Measurements from ENCODE around the gene RAB31. TPM values are rescaled to one million over a fixed set of nuclear protein-coding genes. Genes with fewer than 3 reads are reported as not detected.
A peak's percentile ranks its signal among the peaks of the same experiment; 100 is the strongest.

RAB31 gene
- polyA plus RNA-seq, 2 of the 4 experiments (the other 2 are of a cell fraction): 16.9 to 46.3 TPM

DNA sequence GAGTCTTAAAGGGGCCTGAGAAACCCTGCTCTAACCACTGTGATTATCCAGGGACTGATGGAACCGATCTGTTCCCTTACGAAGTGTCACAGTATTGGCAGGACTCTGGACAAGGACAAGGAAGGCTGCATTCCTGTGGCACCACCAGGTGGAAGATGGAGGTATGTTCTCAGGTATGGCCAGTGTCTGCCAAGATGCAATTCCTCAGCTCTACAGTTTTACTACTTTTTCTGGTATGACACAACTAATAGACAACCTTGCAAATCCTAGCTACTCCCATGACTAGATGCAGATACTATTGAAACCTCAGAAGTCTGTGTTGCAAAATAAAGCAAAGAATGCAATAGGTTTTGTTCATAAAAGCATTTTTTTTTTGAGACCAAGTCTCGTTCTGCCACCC is 14.6 kb downstream of the RAB31 start:
- DNase-seq (ENCODE audit: low read depth in 1 of 2, low spot score in 1 of 2) (no peak), FAIRE-seq (no peak), ATAC-seq (no peak)
- no peak overlapping the region for H3K4me3 ChIP-seq
- POLR2A ChIA-PET: no interaction called here
- CTCF ChIA-PET: interaction anchor here (0.7 to 2.0 kb wide), 5 partner anchors 10 to 1477 kb away, joined by 3 to 6 read pairs (median 3); no protein-coding TSS in a partner anchor
- no peaks in the 10 kb centered on the region for H3K9me3 ChIP-seq
- no peak overlapping the region for H3K4me2 ChIP-seq
- TF ChIP-seq HOXB13 (CRISPR knock-in tag; IDR thresholded peaks at IDR 0.05; ENCODE audit: low read depth) (no peak), RAD21 (conservative IDR thresholded peaks at IDR 0.05 in 1 of 2, IDR thresholded peaks at IDR 0.05 in 1 of 2) (peak in 1 of 2 experiments; percentile 33; a peak in 2 of 5 replicates)
- 93% methylated on average over 3 of the region's 3 CpGs for WGBS (ENCODE audit: missing lambda C conversion rate)
- peaks cover 20% of the 10 kb centered on the region for H3K4me1 ChIP-seq
- H3K27ac ChIP-seq: no peak overlapping the region

DNA sequence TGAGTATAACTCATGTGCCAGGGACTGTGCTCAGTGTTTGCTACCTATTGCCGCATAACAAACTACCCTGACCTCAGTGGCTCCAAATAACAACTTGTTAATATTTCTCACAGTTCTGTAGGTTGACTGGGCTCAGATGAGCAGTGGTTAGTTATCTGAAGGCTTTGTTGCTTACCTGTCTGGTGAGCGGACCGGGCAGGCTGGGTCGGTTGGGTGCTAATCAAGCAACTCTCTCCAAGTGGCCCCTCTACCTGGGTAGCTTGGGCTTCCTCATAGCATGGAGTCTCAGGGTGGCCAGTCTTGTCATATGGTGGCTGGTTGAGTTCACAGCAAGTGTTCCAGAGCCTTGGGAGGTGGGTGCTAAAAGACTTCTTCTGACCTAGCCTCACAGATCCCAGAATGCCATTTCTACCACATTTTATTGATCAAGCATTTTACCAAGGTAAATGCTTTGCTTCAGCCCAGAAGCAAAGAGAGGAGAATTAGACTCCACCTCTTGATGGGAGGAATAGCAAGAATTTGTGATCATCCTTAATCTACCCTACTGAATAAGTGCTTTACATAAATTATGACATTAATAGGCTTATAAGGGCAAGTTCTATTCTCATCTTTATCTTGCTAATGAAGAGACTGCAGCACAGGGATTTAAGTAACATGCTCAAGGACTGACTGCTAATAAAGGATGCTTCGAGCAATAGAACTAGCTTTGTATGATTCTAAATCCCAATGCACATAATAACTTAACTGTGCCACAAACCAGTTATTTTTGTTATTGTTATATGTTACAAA is 16.9 kb downstream of the RAB31 start:
- ChIA-PET POLR2A (no interaction called here), CTCF (interaction anchor here (0.7 kb wide), 1 partner anchor 17 kb away, joined by 3 read pairs; the partner anchor contains the start of gene RAB31)
- no peak for FAIRE-seq
- WGBS (ENCODE audit: missing lambda C conversion rate): 94% methylated on average over 5 of the region's 5 CpGs
- Histone ChIP-seq H3K9me3 (no peaks in the 10 kb centered on the region), H3K4me3 (no peak overlapping the region), H3K4me1 (peaks cover 14% of the 10 kb centered on the region), H3K4me2 (no peak overlapping the region), H3K27ac (no peak overlapping the region)
- DNase-seq (ENCODE audit: low read depth in 1 of 2, low spot score in 1 of 2): no peak
- no peak for ATAC-seq
- TF ChIP-seq, protein P1, sequence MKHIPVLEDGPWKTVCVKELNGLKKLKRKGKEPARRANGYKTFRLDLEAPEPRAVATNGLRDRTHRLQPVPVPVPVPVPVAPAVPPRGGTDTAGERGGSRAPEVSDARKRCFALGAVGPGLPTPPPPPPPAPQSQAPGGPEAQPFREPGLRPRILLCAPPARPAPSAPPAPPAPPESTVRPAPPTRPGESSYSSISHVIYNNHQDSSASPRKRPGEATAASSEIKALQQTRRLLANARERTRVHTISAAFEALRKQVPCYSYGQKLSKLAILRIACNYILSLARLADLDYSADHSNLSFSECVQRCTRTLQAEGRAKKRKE (CRISPR knock-in tag; IDR thresholded peaks at IDR 0.05; ENCODE audit: low read depth): no peak
- TF ChIP-seq HOXB5 (CRISPR knock-in tag; IDR thresholded peaks at IDR 0.05) (no peak), ZC3H11A (IDR thresholded peaks at IDR 0.05) (no peak), TFCP2L1 (CRISPR knock-in tag; IDR thresholded peaks at IDR 0.05) (no peak), EHF (CRISPR knock-in tag; IDR thresholded peaks at IDR 0.05) (no peak), MYC (IDR thresholded peaks at IDR 0.05; ENCODE audit: borderline replicate concordance, low read length) (no peak), ESRRA (IDR thresholded peaks at IDR 0.05; ENCODE audit: borderline replicate concordance, low read length) (no peak), CBX2 (IDR thresholded peaks at IDR 0.05; ENCODE audit: borderline replicate concordance, low read depth) (no peak), RAD21 (conservative IDR thresholded peaks at IDR 0.05 in 1 of 2, IDR thresholded peaks at IDR 0.05 in 1 of 2) (no peak), ZSCAN20 (CRISPR knock-in tag; IDR thresholded peaks at IDR 0.05) (no peak), GATA3 (IDR thresholded peaks at IDR 0.05; ENCODE audit: borderline replicate concordance) (no peak), NPAS2 (CRISPR knock-in tag; IDR thresholded peaks at IDR 0.05; ENCODE audit: borderline replicate concordance) (no peak)
- TF ChIP-seq, protein P2, sequence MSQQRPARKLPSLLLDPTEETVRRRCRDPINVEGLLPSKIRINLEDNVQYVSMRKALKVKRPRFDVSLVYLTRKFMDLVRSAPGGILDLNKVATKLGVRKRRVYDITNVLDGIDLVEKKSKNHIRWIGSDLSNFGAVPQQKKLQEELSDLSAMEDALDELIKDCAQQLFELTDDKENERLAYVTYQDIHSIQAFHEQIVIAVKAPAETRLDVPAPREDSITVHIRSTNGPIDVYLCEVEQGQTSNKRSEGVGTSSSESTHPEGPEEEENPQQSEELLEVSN (IDR thresholded peaks at IDR 0.05; ENCODE audit: borderline replicate concordance, low read depth): no peak

DNA sequence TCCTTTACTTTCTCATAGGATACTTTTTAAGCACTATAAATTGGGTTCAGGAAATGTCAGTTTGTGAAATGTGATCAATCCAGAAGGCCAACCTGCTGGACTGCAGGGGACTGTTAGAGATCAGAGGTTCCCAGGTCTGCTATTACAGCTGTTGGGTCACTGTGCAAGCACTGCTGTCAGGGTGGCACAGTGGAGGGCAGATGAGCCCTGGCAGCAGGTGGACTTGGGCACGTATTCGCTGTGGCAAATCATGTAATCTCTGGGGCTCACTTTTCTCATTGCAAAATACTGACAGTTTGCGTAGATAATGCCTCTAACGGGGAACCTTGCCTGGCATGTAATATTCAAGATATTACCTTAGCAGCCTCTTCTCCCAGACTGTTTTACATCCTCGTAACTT is 18.1 kb downstream of the RAB31 start:
- WGBS (ENCODE audit: missing lambda C conversion rate): 96% methylated on average over 5 of the region's 5 CpGs
- ChIA-PET POLR2A (no interaction called here), CTCF (interaction anchor here (1.0 to 1.5 kb wide), 2 partner anchors 45 to 46 kb away, joined by 3 read pairs; no protein-coding TSS in a partner anchor)
- no peak for DNase-seq (ENCODE audit: low read depth in 1 of 2, low spot score in 1 of 2)
- no peak for FAIRE-seq
- Histone ChIP-seq H3K4me3 (no peak overlapping the region), H3K4me1 (peaks cover 16% of the 10 kb centered on the region), H3K4me2 (no peak overlapping the region), H3K27ac (peak overlapping the region in 1 of 2 experiments; percentile 48; a peak in 2 of 6 replicates), H3K9me3 (no peaks in the 10 kb centered on the region)
- no peak for ATAC-seq
- no peak for TF ChIP-seq FOSL2 (IDR thresholded peaks at IDR 0.05)
- TF ChIP-seq FOSL2 (CRISPR knock-in tag; IDR thresholded peaks at IDR 0.05): no peak
- TF ChIP-seq FOXS1 (CRISPR knock-in tag; IDR thresholded peaks at IDR 0.05): no peak
- TF ChIP-seq HDAC2 (IDR thresholded peaks at IDR 0.05): no peak
- no peak for TF ChIP-seq GATA3 (IDR thresholded peaks at IDR 0.05; ENCODE audit: borderline replicate concordance)
- no peak for TF ChIP-seq NFE2L2 (conservative IDR thresholded peaks at IDR 0.05; ENCODE audit: low read length)
- TF ChIP-seq, protein P3, sequence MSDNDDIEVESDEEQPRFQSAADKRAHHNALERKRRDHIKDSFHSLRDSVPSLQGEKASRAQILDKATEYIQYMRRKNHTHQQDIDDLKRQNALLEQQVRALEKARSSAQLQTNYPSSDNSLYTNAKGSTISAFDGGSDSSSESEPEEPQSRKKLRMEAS (IDR thresholded peaks at IDR 0.05): no peak
- TF ChIP-seq ZFP36 (IDR thresholded peaks at IDR 0.05; ENCODE audit: borderline replicate concordance, partially characterized antibody): no peak
- no peak for TF ChIP-seq EHF (CRISPR knock-in tag; IDR thresholded peaks at IDR 0.05)
- no peak for TF ChIP-seq MAZ (IDR thresholded peaks at IDR 0.05; ENCODE audit: borderline replicate concordance, low read depth, low read length)
- TF ChIP-seq HOXB13 (CRISPR knock-in tag; IDR thresholded peaks at IDR 0.05; ENCODE audit: low read depth): no peak
- TF ChIP-seq TFCP2L1 (CRISPR knock-in tag; IDR thresholded peaks at IDR 0.05): no peak
- TF ChIP-seq HEYL (CRISPR knock-in tag; IDR thresholded peaks at IDR 0.05): no peak
- TF ChIP-seq ESRRA (IDR thresholded peaks at IDR 0.05; ENCODE audit: borderline replicate concordance, low read length): no peak
- TF ChIP-seq RCOR1 (IDR thresholded peaks at IDR 0.05; ENCODE audit: low read depth, low read length): no peak
- TF ChIP-seq, protein P2 (IDR thresholded peaks at IDR 0.05; ENCODE audit: borderline replicate concordance, low read depth): no peak
- TF ChIP-seq TP53 (CRISPR knock-in tag; IDR thresholded peaks at IDR 0.05): no peak
- no peak for TF ChIP-seq FOSB (CRISPR knock-in tag; IDR thresholded peaks at IDR 0.05)
- TF ChIP-seq, protein P4, sequence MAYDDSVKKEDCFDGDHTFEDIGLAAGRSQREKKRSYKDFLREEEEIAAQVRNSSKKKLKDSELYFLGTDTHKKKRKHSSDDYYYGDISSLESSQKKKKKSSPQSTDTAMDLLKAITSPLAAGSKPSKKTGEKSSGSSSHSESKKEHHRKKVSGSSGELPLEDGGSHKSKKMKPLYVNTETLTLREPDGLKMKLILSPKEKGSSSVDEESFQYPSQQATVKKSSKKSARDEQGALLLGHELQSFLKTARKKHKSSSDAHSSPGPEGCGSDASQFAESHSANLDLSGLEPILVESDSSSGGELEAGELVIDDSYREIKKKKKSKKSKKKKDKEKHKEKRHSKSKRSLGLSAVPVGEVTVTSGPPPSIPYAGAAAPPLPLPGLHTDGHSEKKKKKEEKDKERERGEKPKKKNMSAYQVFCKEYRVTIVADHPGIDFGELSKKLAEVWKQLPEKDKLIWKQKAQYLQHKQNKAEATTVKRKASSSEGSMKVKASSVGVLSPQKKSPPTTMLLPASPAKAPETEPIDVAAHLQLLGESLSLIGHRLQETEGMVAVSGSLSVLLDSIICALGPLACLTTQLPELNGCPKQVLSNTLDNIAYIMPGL (CRISPR knock-in tag; IDR thresholded peaks at IDR 0.05; ENCODE audit: borderline replicate concordance): no peak

All from A549 (cell line).